22Rv1 (cell line): ENCODE data around the gene GULP1.

Experiments
- H3K27ac ChIP-seq: fragments of 450-650 bp; 2 replicates; pipeline ENCODE4 v1.5.1; 2017
- CTCF ChIP-seq: fragments of 450-650 bp; IDR thresholded peaks from 2 replicates; pipeline ENCODE4 v1.5.1; 2017; ENCODE audit warnings: mild to moderate bottlenecking
- ZFX ChIP-seq: fragments of 450-650 bp; IDR thresholded peaks from 2 replicates; pipeline ENCODE4 v1.6.1; 2017; ENCODE audit warnings: antibody characterized with exemption, borderline replicate concordance

The GULP1 gene

GRCh38 chr2:188349019-188349418 lies 57.3 kb downstream of the GULP1 start:
- TF ChIP-seq CTCF: no peak
- TF ChIP-seq ZFX: no peak
- no peak overlapping the region for H3K27ac ChIP-seq

- no peak overlapping the region for H3K27ac ChIP-seq
- TF ChIP-seq CTCF: no peak
- no peak for TF ChIP-seq ZFX
Measured at GRCh38 chr2:188353282-188353681, 61.6 kb downstream of the GULP1 start.

- H3K27ac ChIP-seq: no peak overlapping the region
Measured at GRCh38 chr2:188360485-188361263, 69.0 kb downstream of the GULP1 start.

GRCh38 chr2:188364033-188364630 lies 72.5 kb downstream of the GULP1 start:
- H3K27ac ChIP-seq: no peak overlapping the region
- no peak for TF ChIP-seq ZFX
- no peak for TF ChIP-seq CTCF

More at GRCh38 chr2:188360485-188361263, 69.0 kb downstream of the GULP1 start:
- no peak for TF ChIP-seq CTCF

GRCh38 chr2:188365058-188365641 lies 73.5 kb downstream of the GULP1 start:
- no peak overlapping the region for H3K27ac ChIP-seq
- TF ChIP-seq CTCF (no peak), ZFX (no peak)

GRCh38 chr2:188367164-188367563 lies 75.5 kb downstream of the GULP1 start:
- no peak overlapping the region for H3K27ac ChIP-seq

GRCh38 chr2:188369365-188369764 lies 77.7 kb downstream of the GULP1 start:
- peak; percentile 80 for TF ChIP-seq CTCF
- no peak for TF ChIP-seq ZFX
- no peak overlapping the region for H3K27ac ChIP-seq

More at GRCh38 chr2:188367164-188367563, 75.5 kb downstream of the GULP1 start:
- TF ChIP-seq ZFX: no peak
